GM12878 (cell line): ENCODE results near the gene ATP6V0A4. TPM values are rescaled to one million over a fixed set of nuclear protein-coding genes. Genes with fewer than 3 reads are reported as not detected.

Experiments
- ATAC-seq: fragments of 200-7000 bp; cut with Tn5 transposase; 3 replicates; pipeline ENCODE4 v1.9.1; 2020; ENCODE audit warnings: mild to moderate bottlenecking, moderate library complexity
- BruUV-seq: library from RNA; stranded (reverse); fragments of 400-500 nt; replicated peaks from 2 replicates; lab custom pipeline; 2021; lab: Mats Ljungman, UMichigan
- CTCF ChIA-PET: fragments of 300-600 bp; sonication (Branson Sonifier 250); formaldehyde crosslinking; extraction: SDS; loops from one replicate; lab custom pipeline; 2021; ENCODE audit warnings: inconsistent platforms; lab: Yijun Ruan, JAX
- POLR2A ChIA-PET: fragments of 350-600 bp; formaldehyde crosslinking; extraction: SDS; loops from one replicate; lab custom pipeline; 2021; ENCODE audit warnings: inconsistent platforms; lab: Charles Lee
- RAD21 ChIA-PET: fragments of 300-600 bp; sonication (Branson Sonifier 250); formaldehyde crosslinking; loops from one replicate; lab custom pipeline; 2023; ENCODE audit warnings: antibody characterized with exemption; ENCODE audit not compliant: unreplicated experiment; lab: Charles Lee
- SMC1A ChIA-PET: fragments of 300-600 bp; sonication (Branson Sonifier 250); formaldehyde crosslinking; loops from one replicate; lab custom pipeline; 2023; ENCODE audit not compliant: unreplicated experiment, uncharacterized antibody; lab: Charles Lee
- DNase-seq: peaks from one replicate; pipeline ENCODE4 v3.0.0-alpha.2; 2011; ENCODE audit warnings: low read depth, low spot score
- FAIRE-seq: peaks from 3 replicates; lab custom pipeline; 2011; peaks lifted over from hg19 to GRCh38; lab: Jason Lieb, UNC
- H2AFZ ChIP-seq: 2 replicates; pipeline ENCODE4 v1.6.0; 2011; ENCODE audit warnings: low read depth, low read length, control low read depth; ENCODE audit not compliant: control insufficient read depth
- H3K27ac ChIP-seq: 2 replicates; pipeline ENCODE4 v1.5.1; 2011; ENCODE audit warnings: control low read depth; ENCODE audit not compliant: control insufficient read depth, insufficient read depth
- H3K27me3 ChIP-seq, 2 experiments: replicated peaks in 1 of 2; 2 replicates each; pipeline versions ENCODE4 v1.6.0 to v1.6.1; 2011; ENCODE audit warnings: low read length in 1 of 2; ENCODE audit not compliant: control insufficient read depth in 2 of 2, insufficient read depth in 2 of 2
- H3K36me3 ChIP-seq, 2 experiments: 2 replicates each; pipeline ENCODE4 v1.5.1; 2011; ENCODE audit warnings: low read length in 1 of 2; ENCODE audit not compliant: control insufficient read depth in 2 of 2, insufficient read depth in 2 of 2
- H3K4me1 ChIP-seq: 2 replicates; pipeline ENCODE4 v1.6.1; 2011; ENCODE audit warnings: mild to moderate bottlenecking, low read length, moderate library complexity, mixed read lengths; ENCODE audit not compliant: control insufficient read depth, insufficient read depth
- H3K4me2 ChIP-seq: 2 replicates; pipeline ENCODE4 v1.6.0; 2011; ENCODE audit warnings: control low read depth; ENCODE audit not compliant: control insufficient read depth, insufficient read depth
- H3K4me3 ChIP-seq: fragments of 200-600 bp; sonication (generic); 2 replicates; pipeline ENCODE4 v1.5.1; 2016
- H3K79me2 ChIP-seq: 2 replicates; pipeline ENCODE4 v1.6.0; 2011; ENCODE audit warnings: low read length; ENCODE audit not compliant: control insufficient read depth, insufficient read depth
- H3K9ac ChIP-seq: 2 replicates; pipeline ENCODE4 v1.8.0; 2011; ENCODE audit warnings: low read length, control low read depth, mixed read lengths; ENCODE audit not compliant: control insufficient read depth, insufficient read depth
- H3K9me3 ChIP-seq: replicated peaks from 3 replicates; pipeline ENCODE4 v1.5.1; 2011; ENCODE audit warnings: mild to moderate bottlenecking, low read length; ENCODE audit not compliant: control insufficient read depth, insufficient read depth
- H4K20me1 ChIP-seq: 2 replicates; pipeline ENCODE4 v1.6.0; 2011; ENCODE audit not compliant: control insufficient read depth, insufficient read depth
- ASH2L ChIP-seq: fragments of 300-600, 200-600 bp; sonication (generic); IDR thresholded peaks from 2 replicates; pipeline ENCODE4 v1.6.1; 2017; ENCODE audit warnings: low read depth, mild to moderate bottlenecking, borderline replicate concordance
- BCL3 ChIP-seq: IDR thresholded peaks from 2 replicates; pipeline ENCODE4 v1.6.1; 2011; ENCODE audit warnings: borderline replicate concordance, low read depth, mild to moderate bottlenecking, moderate library complexity, low read length; ENCODE audit not compliant: insufficient read depth, poor library complexity, severe bottlenecking
- ETV6 ChIP-seq, 2 experiments: fragments of 450-650 bp in 1 of 2; IDR thresholded peaks in 1 of 2; conservative IDR thresholded peaks in 1 of 2; 2 replicates each; pipeline ENCODE4 v1.6.1; 2014; ENCODE audit warnings: antibody characterized with exemption in 1 of 2, borderline replicate concordance in 1 of 2, low read depth in 1 of 2, mild to moderate bottlenecking in 1 of 2, moderate library complexity in 1 of 2
- FOXM1 ChIP-seq: IDR thresholded peaks from 2 replicates; pipeline ENCODE4 v1.6.1; 2012; ENCODE audit warnings: low read depth, mild to moderate bottlenecking, inconsistent platforms, low read length, moderate library complexity
- IKZF1 ChIP-seq: fragments of 450-650 bp; conservative IDR thresholded peaks from 2 replicates; pipeline ENCODE4 v1.6.1; 2017; ENCODE audit warnings: antibody characterized with exemption, mild to moderate bottlenecking
- JUNB ChIP-seq: IDR thresholded peaks from 2 replicates; pipeline ENCODE4 v1.6.1; 2016; ENCODE audit warnings: antibody characterized with exemption, mild to moderate bottlenecking
- LARP7 ChIP-seq: fragments of 450-650 bp; IDR thresholded peaks from 2 replicates; pipeline ENCODE4 v1.6.1; 2017; ENCODE audit warnings: mild to moderate bottlenecking
- POU2F2 ChIP-seq: IDR thresholded peaks from 3 replicates; pipeline ENCODE4 v1.6.1; 2011; ENCODE audit warnings: low read depth, mild to moderate bottlenecking, low read length, borderline replicate concordance
- RCOR1 ChIP-seq: conservative IDR thresholded peaks from 2 replicates; pipeline ENCODE4 v1.6.1; 2012; ENCODE audit warnings: low read depth, low read length, improper control_type of control experiment
- SP1 ChIP-seq: IDR thresholded peaks from one replicate; pipeline ENCODE4 v1.6.1; 2011; ENCODE audit warnings: low read depth, low read length
- STAT1 ChIP-seq: fragments of 450-650 bp; conservative IDR thresholded peaks from 2 replicates; pipeline ENCODE4 v1.6.1; 2014; ENCODE audit warnings: antibody characterized with exemption, mild to moderate bottlenecking
- TAF1 ChIP-seq: IDR thresholded peaks from 2 replicates; pipeline ENCODE4 v1.6.1; 2011; ENCODE audit warnings: mild to moderate bottlenecking, low read depth, low read length, borderline replicate concordance
- ZBTB11 ChIP-seq: fragments of 450-650 bp; formaldehyde crosslinking; IDR thresholded peaks from 2 replicates; pipeline ENCODE4 v1.5.0; 2022; ENCODE audit warnings: mild to moderate bottlenecking, missing genetic modification characterization
- ZNF24 ChIP-seq: fragments of 450-650 bp; IDR thresholded peaks from 2 replicates; pipeline ENCODE4 v1.6.1; 2017; ENCODE audit warnings: antibody characterized with exemption, mild to moderate bottlenecking
- ZNF384 ChIP-seq: IDR thresholded peaks from 2 replicates; pipeline ENCODE4 v1.6.1; 2012; ENCODE audit warnings: low read depth, mild to moderate bottlenecking, low read length, improper control_type of control experiment, borderline replicate concordance
- ZNF622 ChIP-seq: fragments of 450-650 bp; IDR thresholded peaks from 2 replicates; pipeline ENCODE4 v1.6.1; 2017; ENCODE audit warnings: mild to moderate bottlenecking, inconsistent platforms
- WGBS: methylation state at CpG from one replicate; pipeline ENCODE4 v1.1.6; 2016; ENCODE audit warnings: low lambda C conversion rate; ENCODE audit not compliant: insufficient replicate concordance, insufficient coverage; ENCODE audit errors: missing lambda C conversion rate; 5-methylcytosine and 5-hydroxymethylcytosine counted together
- in situ Hi-C: fragments of 300-500 bp; cut with MboI; formaldehyde crosslinking; loops from 9 replicates; pipeline ENCODE4 v1.14.3; 2018; ENCODE audit warnings: mixed read lengths
- intact Hi-C: fragments of 100-400 bp; cut with micrococcal nuclease; formaldehyde crosslinking; loops from one replicate; pipeline ENCODE4 v1.14.2; 2022; ENCODE audit not compliant: unreplicated experiment
- polyA plus RNA-seq, 11 experiments: library from polyadenylated mRNA; depleted of rRNA in 4 of 11; unstranded in 6 of 11; stranded (reverse) in 5 of 11; fragments of >200 nt; fragmentation: Nextera tagmentation in 4 of 11; fragmentation: Illumina TruSeq in 1 of 11; extraction: Ambion mirVana in 4 of 11; extraction: Trizol in 1 of 11; gene quantifications; 1 replicate in 1 of 11; 2 replicates in 10 of 11; pipeline versions ENCODE4 v1.2.1 to v1.2.3, GENCODE V29; 2011 to 2016; ENCODE audit warnings: inconsistent platforms in 2 of 11, missing spikeins in 2 of 11, low read depth in 1 of 11
- total RNA-seq, 4 experiments: library from RNA; depleted of rRNA in 3 of 4; stranded (reverse); fragments of >200 nt in 3 of 4; fragmentation: Illumina TruSeq in 1 of 4; extraction: Trizol in 1 of 4; gene quantifications; 2 replicates each; pipeline versions ENCODE4 v1.2.1 to v1.2.3, GENCODE V29; 2013 to 2021

The ATP6V0A4 gene
- total and polyA plus RNA-seq, 10 of the 15 experiments (the other 5 are each of a cell fraction or from before 2014, with no cell fraction given) = not detected

GRCh38 chr7:138845711-138846110, 47.7 kb upstream of the ATP6V0A4 start (continued):
- TF ChIP-seq BCL3 = no peak
- TF ChIP-seq POU2F2 = no peak
- no peak for TF ChIP-seq ZNF384
- TF ChIP-seq TAF1 = no peak
- no peak for TF ChIP-seq ASH2L

- ATAC-seq (no peak), DNase-seq (no peak), FAIRE-seq (no peak)
- ChIA-PET SMC1A (no interaction called here), RAD21 (no interaction called here), CTCF (no interaction called here), POLR2A (no interaction called here)
- 70% methylated on average over 20 of the region's 20 CpGs for WGBS
- BruUV-seq = no TSS peak
- in situ Hi-C loops = no loop called here
- H3K4me1 ChIP-seq = no peaks in the 10 kb centered on the region
- H3K79me2 ChIP-seq = no peaks in the 10 kb centered on the region
- H3K4me3 ChIP-seq = no peak overlapping the region
- H2AFZ ChIP-seq = no peak overlapping the region
- no peaks in the 10 kb centered on the region for H4K20me1 ChIP-seq
- H3K4me2 ChIP-seq = no peak overlapping the region
- no peaks in the 10 kb centered on the region for H3K27me3 ChIP-seq
- H3K9ac ChIP-seq = no peak overlapping the region
- H3K36me3 ChIP-seq = no peaks in the 10 kb centered on the region
- no peak overlapping the region for H3K27ac ChIP-seq
- intact Hi-C loops = no loop called here
- H3K9me3 ChIP-seq = no peaks in the 10 kb centered on the region
- TF ChIP-seq ETV6 (conservative IDR thresholded peaks at IDR 0.05 in 1 of 2, IDR thresholded peaks at IDR 0.05 in 1 of 2; ENCODE audit: borderline replicate concordance in 1 of 2, low read depth in 1 of 2) (no peak), ZBTB11 (CRISPR knock-in tag) (no peak), FOXM1 (no peak), STAT1 (no peak), IKZF1 (no peak), SP1 (no peak), RCOR1 (no peak), BCL3 (no peak), ZNF622 (no peak), LARP7 (no peak), JUNB (no peak), ZNF24 (no peak)
Measured at GRCh38 chr7:138843632-138844580, 45.9 kb upstream of the ATP6V0A4 start.
